Fibroblast of the conjunctiva (primary cell): ENCODE data around the gene CCDC74A.
"Not testable (repeated sequence)": the region's sequence is repeated elsewhere in the genome, so short reads cannot be mapped to it uniquely, and the experiment has no call there.

Experiments
- DNase-seq: peaks from one replicate; pipeline ENCODE4 v3.0.0-alpha.2; 2010; ENCODE audit warnings: low read depth

The CCDC74A gene

GRCh38 chr2:131566371-131566770 is 38.7 kb downstream of the CCDC74A start:
- DNase-seq = no peak

DNA sequence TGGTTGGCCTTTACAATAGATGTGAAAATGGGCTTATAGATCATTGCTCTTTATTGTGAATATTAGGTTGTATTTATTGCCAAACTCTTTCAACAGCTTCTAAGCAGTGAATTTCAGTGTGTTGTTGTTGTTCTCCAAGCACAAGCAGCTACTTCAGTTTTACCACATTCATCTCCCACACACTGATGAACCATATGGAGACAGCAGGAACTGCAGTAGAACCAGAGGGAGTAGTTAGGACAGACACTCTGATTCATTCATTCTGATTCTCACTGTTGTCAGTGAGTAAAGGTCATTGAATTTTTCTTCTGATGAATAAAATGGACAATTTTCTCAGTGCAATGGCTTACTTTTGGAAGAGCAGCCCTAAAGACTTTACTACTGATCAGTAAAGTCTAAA is 40.2 kb downstream of the CCDC74A start:
- no peak for DNase-seq

DNA sequence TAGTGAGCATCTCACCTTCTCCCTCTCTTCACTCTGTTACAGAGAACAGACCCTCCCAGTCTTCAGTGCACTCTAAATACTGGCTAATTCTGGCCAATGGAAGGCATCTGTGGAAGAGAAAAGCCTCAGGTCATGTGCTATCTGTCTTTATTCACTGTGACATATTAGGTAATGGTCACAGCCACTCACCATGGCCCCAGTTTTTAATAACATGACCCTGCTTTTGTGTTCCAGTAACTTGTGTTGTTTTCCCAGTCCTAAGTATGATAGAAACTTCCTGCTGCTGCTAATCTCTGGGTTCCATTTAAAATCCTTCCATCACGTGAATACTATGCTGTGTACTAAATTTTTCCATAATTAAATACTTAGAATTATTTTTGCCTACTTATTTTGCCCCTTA is 40.7 kb downstream of the CCDC74A start:
- DNase-seq = not testable (repeated sequence)

GRCh38 chr2:131572175-131572574 is 44.5 kb downstream of the CCDC74A start:
- no peak for DNase-seq

DNA sequence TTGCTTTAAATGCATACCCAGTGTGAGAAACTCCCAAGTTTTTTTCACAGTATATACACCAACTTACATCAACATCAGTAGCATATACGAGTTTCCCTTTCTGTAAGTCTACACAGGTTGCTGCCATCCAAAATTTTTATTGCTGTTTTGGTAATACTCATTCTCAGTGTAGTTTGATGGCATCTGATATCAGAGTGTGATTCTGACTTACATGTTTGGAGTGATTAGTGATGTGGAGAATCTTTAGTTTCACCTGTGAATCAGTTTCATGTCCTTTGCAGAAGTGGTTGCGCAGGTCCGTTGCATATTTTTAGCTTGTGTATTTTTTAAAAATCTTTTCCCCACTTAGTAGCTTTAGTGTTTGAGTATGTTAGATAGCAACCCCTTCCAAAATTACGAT is 50.1 kb downstream of the CCDC74A start:
- no peak for DNase-seq

- DNase-seq = no peak
Observed at GRCh38 chr2:131580187-131580586, 52.5 kb downstream of the CCDC74A start.
